ENCODE data around the gene KLHL10.

Gene KLHL10

DNA sequence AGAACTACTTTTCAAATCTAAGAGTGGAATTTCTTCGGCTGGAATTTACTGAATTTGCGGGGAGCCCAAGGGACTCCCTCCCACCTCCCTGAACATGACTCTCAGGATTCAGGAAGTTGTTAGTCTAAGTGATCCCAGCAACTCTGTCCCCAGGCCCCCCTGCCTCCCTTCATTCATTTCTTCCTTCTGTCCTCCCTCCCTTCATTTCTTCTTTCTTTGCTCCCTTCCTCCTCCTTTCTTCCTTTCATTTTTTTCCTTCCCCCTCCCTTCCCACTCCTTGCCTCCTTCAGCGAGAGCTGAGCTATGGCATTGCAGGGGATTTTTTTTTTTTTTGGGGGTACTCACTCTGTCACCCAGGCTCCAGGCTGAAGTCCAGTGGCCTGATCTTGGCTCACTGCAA lies 40.2 kb upstream of the KLHL10 start:
- Histone ChIP-seq H3K4me3 (ENCODE audit: low read depth, low read length) (no peak overlapping the region), H3K27ac (no peak overlapping the region), H3K36me3 (replicated peaks) (peaks cover 5% of the 10 kb centered on the region), H3K27me3 (replicated peaks) (no peaks in the 10 kb centered on the region)
- TF ChIP-seq, protein P1, sequence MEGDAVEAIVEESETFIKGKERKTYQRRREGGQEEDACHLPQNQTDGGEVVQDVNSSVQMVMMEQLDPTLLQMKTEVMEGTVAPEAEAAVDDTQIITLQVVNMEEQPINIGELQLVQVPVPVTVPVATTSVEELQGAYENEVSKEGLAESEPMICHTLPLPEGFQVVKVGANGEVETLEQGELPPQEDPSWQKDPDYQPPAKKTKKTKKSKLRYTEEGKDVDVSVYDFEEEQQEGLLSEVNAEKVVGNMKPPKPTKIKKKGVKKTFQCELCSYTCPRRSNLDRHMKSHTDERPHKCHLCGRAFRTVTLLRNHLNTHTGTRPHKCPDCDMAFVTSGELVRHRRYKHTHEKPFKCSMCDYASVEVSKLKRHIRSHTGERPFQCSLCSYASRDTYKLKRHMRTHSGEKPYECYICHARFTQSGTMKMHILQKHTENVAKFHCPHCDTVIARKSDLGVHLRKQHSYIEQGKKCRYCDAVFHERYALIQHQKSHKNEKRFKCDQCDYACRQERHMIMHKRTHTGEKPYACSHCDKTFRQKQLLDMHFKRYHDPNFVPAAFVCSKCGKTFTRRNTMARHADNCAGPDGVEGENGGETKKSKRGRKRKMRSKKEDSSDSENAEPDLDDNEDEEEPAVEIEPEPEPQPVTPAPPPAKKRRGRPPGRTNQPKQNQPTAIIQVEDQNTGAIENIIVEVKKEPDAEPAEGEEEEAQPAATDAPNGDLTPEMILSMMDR (IDR thresholded peaks at IDR 0.05; ENCODE audit: low read depth, low read length, missing control alignments) = no peak
- in situ Hi-C loops (cut with HindIII; ENCODE audit: low pct_ligation_motif_present, low sequenced_read_pairs) = no loop called here
- DNase-seq = no peak

DNA sequence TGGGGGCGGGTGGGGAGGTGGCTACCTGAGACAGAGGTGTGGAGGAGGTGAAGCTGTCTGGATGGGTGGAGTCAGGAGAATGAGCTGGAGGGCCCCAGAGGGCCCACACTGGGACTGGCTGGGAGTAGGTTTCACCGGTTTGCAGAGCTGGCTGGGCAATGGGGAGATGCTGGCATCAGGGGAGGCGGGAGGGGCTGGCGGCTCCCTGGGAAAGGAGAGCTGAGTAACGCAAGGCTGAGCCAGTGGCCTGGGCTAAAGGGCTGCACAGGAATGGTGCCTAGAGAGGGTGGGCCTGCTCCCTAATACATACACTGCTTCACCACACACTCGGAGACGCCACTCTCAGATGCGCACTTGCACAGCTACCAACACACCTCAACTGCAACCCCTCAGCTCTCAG lies 38.3 kb upstream of the KLHL10 start:
- DNase-seq = no peak
- H3K36me3 ChIP-seq (replicated peaks) = peaks cover 9% of the 10 kb centered on the region
- H3K27ac ChIP-seq = no peak overlapping the region
- no peak overlapping the region for H3K4me3 ChIP-seq (ENCODE audit: low read depth, low read length)
- in situ Hi-C loops (cut with HindIII; ENCODE audit: low pct_ligation_motif_present, low sequenced_read_pairs) = no loop called here
- TF ChIP-seq, protein P1 (IDR thresholded peaks at IDR 0.05; ENCODE audit: low read depth, low read length, missing control alignments) = no peak
- H3K27me3 ChIP-seq (replicated peaks) = no peaks in the 10 kb centered on the region

DNA sequence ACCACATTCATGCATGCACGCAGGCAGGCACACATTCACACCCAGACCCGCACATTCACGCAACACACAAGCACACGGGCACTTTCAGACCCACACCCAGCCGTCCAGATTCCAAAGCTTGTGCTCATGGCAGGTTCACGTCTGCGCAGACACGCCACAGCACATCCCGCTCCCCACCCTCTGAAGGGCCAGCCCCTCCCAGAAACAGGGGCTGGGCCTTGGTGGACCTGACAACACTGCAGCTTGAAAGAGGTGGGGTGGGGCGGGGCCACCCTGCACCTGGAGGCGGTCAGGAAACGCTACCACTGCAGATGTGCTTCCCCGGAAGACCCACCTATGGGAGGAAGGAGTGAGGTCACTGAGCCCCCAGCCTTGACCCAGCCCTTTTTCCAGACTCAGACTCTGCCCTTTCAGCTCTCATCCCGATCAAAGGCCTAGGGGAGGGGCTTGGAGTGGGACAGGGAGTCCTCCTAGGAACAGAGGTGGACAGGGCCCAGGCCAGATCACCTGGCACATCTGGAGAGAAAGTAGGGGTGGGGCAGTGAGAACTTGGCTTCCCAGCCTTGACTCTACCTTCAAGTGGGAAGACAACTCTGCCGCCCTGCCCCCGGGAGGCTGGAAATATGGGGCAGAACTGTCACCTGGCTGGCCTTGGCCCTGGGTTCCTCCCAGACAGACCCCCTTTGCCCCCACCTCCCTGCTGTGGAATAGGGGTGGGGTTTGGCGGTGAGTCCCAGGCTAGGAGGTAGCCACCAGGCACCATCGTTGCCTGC lies 36.8 kb upstream of the KLHL10 start:
- no peak overlapping the region for H3K4me3 ChIP-seq (ENCODE audit: low read depth, low read length)
- in situ Hi-C loops (cut with HindIII; ENCODE audit: low pct_ligation_motif_present, low sequenced_read_pairs) = loop anchor here (10.0 kb wide), 1 partner anchor 56 kb away; no protein-coding TSS in a partner anchor
- TF ChIP-seq, protein P1 (IDR thresholded peaks at IDR 0.05; ENCODE audit: low read depth, low read length, missing control alignments) = no peak

DNA sequence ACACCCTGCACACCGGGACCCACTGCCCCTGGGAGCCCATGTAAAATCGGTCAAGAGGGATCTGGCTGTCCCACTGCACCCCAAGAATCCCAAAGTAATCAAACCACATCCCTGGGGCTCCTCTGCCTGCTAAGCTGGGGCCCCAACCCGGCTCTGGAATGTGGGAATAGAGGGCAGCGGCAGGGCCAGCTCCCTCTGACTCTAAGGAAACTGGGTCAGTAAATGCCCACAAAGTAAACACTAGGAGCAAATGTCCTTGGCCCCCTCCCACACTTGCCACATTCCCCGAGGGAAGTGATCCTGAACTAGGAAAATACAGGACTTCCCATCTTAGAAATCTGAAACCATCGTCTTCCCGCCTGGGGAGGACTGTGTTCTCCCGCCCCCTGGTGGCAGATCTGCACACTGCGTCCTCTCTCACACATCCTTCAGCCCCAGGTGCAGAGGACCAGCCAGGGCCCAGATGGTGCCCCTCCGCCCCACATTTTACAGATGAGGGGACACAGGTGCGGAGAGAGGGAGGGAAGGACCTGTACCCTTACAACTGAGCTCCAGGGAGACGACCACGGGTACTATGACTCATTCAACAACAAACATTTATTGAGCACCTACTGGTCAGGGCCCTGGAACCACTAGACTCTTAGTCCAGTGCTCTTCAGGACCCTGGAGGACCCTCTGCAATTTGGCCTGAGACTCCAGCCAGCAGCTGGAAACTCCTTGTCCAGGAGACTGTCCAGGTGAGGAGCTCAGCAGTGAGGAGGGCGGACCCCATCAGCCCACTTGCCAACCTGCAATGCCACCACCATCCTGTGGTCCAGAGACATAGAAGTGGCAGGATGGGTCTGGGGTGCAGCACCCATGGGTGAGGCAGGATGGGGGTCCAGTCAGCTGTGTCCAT lies 36.0 kb upstream of the KLHL10 start:
- Histone ChIP-seq H3K27me3 (replicated peaks) (no peaks in the 10 kb centered on the region), H3K27ac (no peak overlapping the region), H3K36me3 (replicated peaks) (peaks cover 17% of the 10 kb centered on the region), H3K4me3 (ENCODE audit: low read depth, low read length) (no peak overlapping the region)
- DNase-seq = peak; percentile 64
- TF ChIP-seq, protein P1 (IDR thresholded peaks at IDR 0.05; ENCODE audit: low read depth, low read length, missing control alignments) = peak; percentile 99
- in situ Hi-C loops (cut with HindIII; ENCODE audit: low pct_ligation_motif_present, low sequenced_read_pairs) = loop anchor here (10.0 kb wide), 1 partner anchor 57 kb away; no protein-coding TSS in a partner anchor

More for the DNA sequence above, 36.8 kb upstream of the KLHL10 start:
- peaks cover 15% of the 10 kb centered on the region for H3K36me3 ChIP-seq (replicated peaks)
- no peaks in the 10 kb centered on the region for H3K27me3 ChIP-seq (replicated peaks)
- no peak for DNase-seq
- no peak overlapping the region for H3K27ac ChIP-seq

DNA sequence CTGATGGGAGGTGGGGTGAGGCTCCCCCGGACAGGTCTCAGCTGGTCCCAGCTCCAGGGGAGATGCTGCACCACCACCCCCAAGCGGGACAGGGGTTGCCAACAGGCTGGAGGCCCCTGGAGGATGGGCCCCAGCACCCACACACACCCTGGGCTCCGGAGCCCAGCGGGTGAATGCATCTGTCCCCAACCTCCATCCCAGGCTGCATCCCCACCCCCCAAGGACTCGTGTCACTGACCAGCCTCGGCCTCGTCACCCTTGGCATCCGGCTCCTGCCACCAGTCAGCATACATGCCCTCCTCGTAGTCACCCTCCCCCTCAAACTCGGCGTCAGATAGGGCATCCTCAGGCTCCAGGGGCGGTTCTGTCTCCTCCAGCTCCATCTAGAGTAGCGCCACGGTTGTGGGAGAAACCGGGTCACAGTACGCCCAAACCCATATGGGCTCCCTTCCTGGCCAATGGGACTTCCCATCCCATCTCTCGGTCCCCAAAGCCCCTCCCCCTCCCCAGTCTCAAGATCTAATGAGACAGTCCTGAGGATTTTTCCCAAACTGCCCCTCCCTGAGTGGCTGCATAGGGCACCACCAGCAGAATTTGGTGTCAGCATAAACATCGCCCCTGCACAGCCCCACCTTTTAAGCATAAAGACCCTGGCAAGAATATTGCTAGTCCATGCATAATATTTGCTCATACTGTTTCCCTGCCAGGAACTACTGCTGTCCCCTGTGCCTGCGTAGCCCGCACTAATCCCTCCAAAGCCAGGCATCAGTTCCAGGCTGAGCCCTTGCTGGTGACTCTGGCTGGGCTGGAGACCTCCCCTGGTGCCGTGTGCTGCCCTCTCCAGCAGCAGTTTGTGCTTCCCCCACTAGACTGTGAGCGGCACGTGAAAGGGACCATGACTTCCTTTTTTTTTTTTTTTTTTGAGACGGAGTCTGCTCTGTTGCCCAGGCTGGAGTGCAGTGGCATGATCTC lies 34.3 kb upstream of the KLHL10 start:
- DNase-seq = no peak
- Histone ChIP-seq H3K27ac (no peak overlapping the region), H3K36me3 (replicated peaks) (peaks cover 23% of the 10 kb centered on the region), H3K27me3 (replicated peaks) (no peaks in the 10 kb centered on the region), H3K4me3 (ENCODE audit: low read depth, low read length) (no peak overlapping the region)
- in situ Hi-C loops (cut with HindIII; ENCODE audit: low pct_ligation_motif_present, low sequenced_read_pairs) = loop anchor here (10.0 kb wide), 1 partner anchor 59 kb away; no protein-coding TSS in a partner anchor
- TF ChIP-seq, protein P1 (IDR thresholded peaks at IDR 0.05; ENCODE audit: low read depth, low read length, missing control alignments) = no peak
